ENCODE results near the gene CERS6. TPM values are rescaled to one million over a fixed set of nuclear protein-coding genes. Genes with fewer than 3 reads are reported as not detected.

The CERS6 gene
- total RNA-seq, 1 experiment from 2014 or later: 12.4 TPM

DNA sequence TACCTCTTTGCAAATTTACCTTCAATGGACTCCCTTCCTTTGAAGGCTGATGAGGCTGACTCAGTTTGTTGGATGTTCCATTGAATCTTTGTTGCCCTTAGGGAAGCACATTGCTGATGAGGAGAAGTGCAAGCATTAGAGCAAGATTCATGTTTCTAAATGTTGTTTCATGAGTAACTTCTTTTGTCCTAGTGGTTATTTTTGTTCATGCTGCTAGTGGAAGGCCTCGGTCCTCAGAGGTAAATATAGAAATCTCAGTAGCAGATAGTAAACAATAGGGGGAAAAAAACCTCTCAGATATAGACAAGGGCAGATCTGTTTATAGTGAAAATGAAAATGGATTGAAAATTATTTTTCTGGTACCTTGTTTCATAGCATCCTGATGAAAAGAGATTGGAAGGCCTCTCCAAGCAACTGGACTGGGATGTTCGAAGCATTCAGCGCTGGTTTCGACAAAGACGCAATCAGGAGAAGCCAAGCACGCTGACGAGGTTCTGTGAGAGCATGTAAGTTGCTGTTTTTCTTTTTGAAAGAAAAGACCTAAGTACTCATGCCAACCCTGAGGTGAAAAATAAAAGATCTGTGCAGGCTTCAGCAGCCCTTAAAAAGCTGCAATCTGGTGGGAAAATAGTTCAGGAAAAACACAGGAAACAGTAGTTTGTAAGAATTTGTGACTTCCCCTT lies 104.9 kb downstream of the CERS6 start:
- DNase-seq: no peak
- H3K27me3 ChIP-seq: no peaks in the 10 kb centered on the region
- H3K36me3 ChIP-seq: peaks cover 2% of the 10 kb centered on the region; the same call in 1 of the 2 replicates
- H3K4me3 ChIP-seq: no peak overlapping the region
- H3K9me3 ChIP-seq: no peaks in the 10 kb centered on the region

- H3K4me3 ChIP-seq: no peak overlapping the region
- no peaks in the 10 kb centered on the region for H3K27me3 ChIP-seq
- H3K36me3 ChIP-seq: peaks cover 2% of the 10 kb centered on the region; the same call in 1 of the 2 replicates
- no peaks in the 10 kb centered on the region for H3K9me3 ChIP-seq
- no peak for DNase-seq
Measured at GRCh38 chr2:168561991-168562390, 105.9 kb downstream of the CERS6 start.

DNA sequence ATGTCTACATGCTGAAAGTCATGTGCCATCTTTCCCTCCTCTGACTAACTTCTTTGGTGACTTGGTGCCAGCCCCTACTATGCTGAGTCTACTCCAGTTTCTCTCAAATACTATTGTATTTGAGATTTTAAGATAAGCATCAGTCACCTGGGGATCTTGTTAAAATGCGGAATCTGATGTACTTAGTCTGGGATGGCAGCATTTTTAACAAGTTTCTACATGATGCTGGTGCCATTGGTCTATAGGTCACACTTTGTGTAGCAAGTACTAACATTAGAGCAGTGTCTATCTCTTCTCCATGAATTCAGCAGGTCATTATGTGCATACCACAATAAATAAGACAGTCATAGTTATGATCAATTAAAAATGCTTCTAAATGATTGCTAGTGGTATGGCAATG lies 106.9 kb downstream of the CERS6 start:
- Histone ChIP-seq H3K27me3 (no peaks in the 10 kb centered on the region), H3K36me3 (peaks cover 2% of the 10 kb centered on the region; the same call in 1 of the 2 replicates), H3K9me3 (no peaks in the 10 kb centered on the region), H3K4me3 (no peak overlapping the region)
- no peak for DNase-seq

DNA sequence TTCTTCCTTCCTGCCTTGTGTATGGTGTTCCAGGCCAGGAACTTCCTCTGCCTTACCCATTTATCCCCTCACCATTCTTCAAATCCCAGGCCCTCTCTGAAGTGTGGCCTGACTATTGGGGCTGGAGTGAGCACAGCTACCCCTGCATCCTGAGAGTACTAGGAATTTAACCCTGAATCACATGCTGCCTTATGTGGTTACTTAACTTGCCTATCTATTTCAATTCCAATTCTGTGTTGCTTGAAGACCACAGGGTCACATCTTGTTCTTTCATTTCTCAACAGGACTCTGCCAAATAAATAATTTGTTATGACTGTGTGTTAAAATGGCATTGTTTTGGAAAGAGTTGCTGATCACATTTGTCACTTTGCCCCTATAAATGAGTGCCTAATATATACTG lies 108.6 kb downstream of the CERS6 start:
- Histone ChIP-seq H3K36me3 (peaks cover 2% of the 10 kb centered on the region; the same call in 1 of the 2 replicates), H3K4me3 (no peak overlapping the region), H3K9me3 (no peaks in the 10 kb centered on the region), H3K27me3 (no peaks in the 10 kb centered on the region)
- no peak for DNase-seq

DNA sequence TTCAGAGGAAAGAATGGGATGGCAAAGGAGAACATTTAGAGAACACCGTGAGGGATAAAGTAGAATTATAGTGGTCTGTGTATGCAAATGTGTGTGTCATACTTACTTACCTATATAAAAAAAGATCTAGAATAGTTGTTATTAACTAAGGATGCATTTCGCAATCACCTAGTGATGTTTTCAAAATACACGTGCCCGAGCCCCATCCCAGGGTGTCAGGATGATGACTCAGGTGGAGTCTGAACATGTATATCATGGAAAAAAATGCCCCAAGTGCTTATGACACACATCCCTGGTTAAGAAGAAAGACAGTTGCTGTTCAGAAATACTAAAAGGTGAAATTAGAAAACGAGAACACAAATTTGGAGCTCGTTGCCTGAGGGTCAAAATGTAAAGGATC lies 109.0 kb downstream of the CERS6 start:
- Histone ChIP-seq H3K9me3 (no peaks in the 10 kb centered on the region), H3K36me3 (peaks cover 2% of the 10 kb centered on the region; the same call in 1 of the 2 replicates), H3K27me3 (no peaks in the 10 kb centered on the region), H3K4me3 (no peak overlapping the region)
- DNase-seq: no peak

GRCh38 chr2:168565512-168565911 lies 109.4 kb downstream of the CERS6 start:
- DNase-seq: no peak
- no peak overlapping the region for H3K4me3 ChIP-seq
- H3K36me3 ChIP-seq: peaks cover 2% of the 10 kb centered on the region; the same call in 1 of the 2 replicates
- no peaks in the 10 kb centered on the region for H3K27me3 ChIP-seq
- no peaks in the 10 kb centered on the region for H3K9me3 ChIP-seq

DNA sequence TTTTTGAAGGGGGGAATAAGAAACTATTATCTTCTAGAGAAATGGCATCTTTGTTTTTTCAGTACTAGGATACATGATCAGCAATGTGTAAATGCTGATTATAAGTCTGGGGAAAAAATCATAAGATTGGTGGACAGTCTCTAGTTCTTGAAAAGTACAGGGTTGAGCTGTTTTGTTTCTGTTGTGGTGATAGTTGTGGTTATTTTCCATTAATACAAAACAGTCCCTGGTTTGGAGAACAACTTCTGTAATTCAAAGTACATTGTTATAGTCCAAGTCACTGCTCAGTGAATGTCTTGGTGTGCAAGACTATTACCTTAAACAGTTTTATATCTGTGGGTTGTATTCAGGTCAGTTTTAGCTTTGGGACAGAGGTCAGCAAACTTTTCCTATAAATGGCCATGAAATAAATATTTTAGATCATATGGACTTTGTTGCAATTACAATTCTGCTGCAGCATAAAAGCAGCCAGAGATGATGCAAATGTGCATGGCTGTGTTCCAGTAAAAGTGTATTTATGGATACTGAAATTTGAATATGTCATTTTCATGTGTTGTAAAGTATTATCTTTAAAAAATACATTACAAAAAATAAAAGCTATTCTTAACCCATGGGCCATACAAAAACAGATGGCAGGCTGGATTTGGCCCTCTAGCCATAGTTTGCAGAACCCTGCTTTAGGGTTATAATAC lies 111.0 kb downstream of the CERS6 start:
- Histone ChIP-seq H3K27me3 (no peaks in the 10 kb centered on the region), H3K4me3 (no peak overlapping the region), H3K9me3 (no peaks in the 10 kb centered on the region), H3K36me3 (no peaks in the 10 kb centered on the region)
- no peak for DNase-seq

DNA sequence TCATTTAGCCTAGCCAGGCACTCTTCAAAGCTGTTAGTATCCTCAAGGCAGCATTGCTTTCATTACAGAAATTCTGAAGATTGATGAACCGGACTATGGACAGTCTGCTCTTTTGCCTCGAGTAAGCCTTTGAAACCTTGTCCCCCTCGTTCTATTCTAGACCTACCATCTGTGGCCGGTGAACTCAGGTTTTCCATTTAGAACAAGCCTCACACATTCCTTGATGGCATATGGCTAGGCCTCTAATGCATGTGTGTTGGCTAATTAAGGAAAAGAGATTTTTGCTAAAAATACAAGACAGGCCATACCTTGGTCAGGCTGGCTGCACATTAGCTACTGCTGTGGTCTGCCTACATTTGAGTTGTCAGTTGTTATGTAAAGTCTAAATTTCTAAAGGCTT lies 111.8 kb downstream of the CERS6 start:
- no peak for DNase-seq
- no peaks in the 10 kb centered on the region for H3K9me3 ChIP-seq
- H3K27me3 ChIP-seq: no peaks in the 10 kb centered on the region
- no peaks in the 10 kb centered on the region for H3K36me3 ChIP-seq
- H3K4me3 ChIP-seq: no peak overlapping the region

- Histone ChIP-seq H3K4me3 (no peak overlapping the region), H3K9me3 (no peaks in the 10 kb centered on the region; the same call in 1 of the 2 replicates), H3K27me3 (no peaks in the 10 kb centered on the region), H3K36me3 (no peaks in the 10 kb centered on the region)
- no peak for DNase-seq
Measured at GRCh38 chr2:168568476-168569267, 112.6 kb downstream of the CERS6 start.

- Histone ChIP-seq H3K36me3 (no peaks in the 10 kb centered on the region), H3K4me3 (no peak overlapping the region), H3K27me3 (no peaks in the 10 kb centered on the region), H3K9me3 (no peaks in the 10 kb centered on the region; the same call in 1 of the 2 replicates)
- DNase-seq: no peak
Measured at GRCh38 chr2:168571061-168571460, 115.0 kb downstream of the CERS6 start.

- Histone ChIP-seq H3K4me3 (no peak overlapping the region), H3K27me3 (no peaks in the 10 kb centered on the region), H3K9me3 (no peaks in the 10 kb centered on the region; the same call in 1 of the 2 replicates), H3K36me3 (no peaks in the 10 kb centered on the region)
- peak; percentile 39 for DNase-seq
Measured at GRCh38 chr2:168573128-168573903, 117.2 kb downstream of the CERS6 start.

DNA sequence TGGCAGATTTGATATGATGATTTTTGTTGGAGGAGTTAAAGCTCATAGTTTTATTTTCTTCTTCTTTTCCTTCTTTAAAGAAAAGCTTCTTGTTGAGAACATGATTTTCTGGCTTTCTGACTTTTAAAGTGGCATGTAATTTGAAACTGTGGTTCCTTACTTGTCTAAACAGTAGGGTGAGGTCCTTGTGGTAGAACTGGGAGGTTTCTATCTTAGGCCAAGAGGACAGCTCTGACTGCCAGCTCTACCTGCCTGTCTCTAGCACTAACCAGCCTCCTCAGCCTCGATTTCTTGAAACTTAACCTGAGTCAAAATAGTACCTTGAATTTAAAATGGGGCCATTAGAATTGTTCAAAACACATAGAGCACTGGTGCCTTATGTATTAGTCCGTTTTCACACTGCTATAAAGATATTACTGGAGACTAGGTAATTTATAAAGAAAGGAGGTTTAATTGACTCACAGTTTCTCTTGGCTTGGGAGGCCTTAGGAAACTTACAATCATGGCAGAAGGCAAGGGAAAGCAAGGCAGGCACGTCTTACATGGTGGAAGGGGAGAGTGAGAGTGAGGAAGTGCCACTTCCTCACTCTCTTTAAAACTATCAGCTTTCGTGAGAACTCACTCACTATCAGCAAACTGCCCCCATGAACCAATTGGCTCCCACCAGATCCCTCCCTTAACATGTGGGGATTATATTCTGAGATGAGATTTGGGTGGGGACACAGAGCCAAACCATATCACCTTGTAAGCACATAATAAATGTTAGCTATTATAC lies 119.0 kb downstream of the CERS6 start:
- no peak for DNase-seq
- no peaks in the 10 kb centered on the region for H3K27me3 ChIP-seq

DNA sequence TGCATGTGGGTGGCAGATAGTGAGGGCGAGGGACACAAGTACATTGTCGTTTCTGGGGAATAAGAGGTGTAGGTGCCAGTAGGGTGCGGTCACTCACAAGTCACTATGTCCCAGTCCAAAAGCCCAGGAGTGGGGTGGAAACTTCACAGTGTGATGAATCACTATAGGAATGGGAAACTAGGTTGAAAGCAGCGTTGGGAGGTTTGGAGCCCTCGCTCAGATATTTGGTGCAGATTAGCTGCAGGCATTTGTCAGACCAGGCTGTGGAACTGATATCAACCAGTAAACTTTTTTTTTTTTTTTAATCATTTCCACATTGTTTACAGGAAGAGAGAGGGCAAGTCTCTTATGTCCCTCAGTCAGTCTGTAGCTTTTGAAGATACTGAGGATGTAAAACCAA lies 121.8 kb downstream of the CERS6 start:
- Histone ChIP-seq H3K4me3 (no peak overlapping the region), H3K36me3 (no peaks in the 10 kb centered on the region), H3K9me3 (no peaks in the 10 kb centered on the region; the same call in 1 of the 2 replicates), H3K27me3 (no peaks in the 10 kb centered on the region)
- no peak for DNase-seq

More for the DNA sequence above, 119.0 kb downstream of the CERS6 start:
- no peaks in the 10 kb centered on the region; the same call in 1 of the 2 replicates for H3K9me3 ChIP-seq
- no peak overlapping the region for H3K4me3 ChIP-seq
- H3K36me3 ChIP-seq: no peaks in the 10 kb centered on the region

GRCh38 chr2:168583064-168583709 lies 127.1 kb downstream of the CERS6 start:
- H3K36me3 ChIP-seq: no peaks in the 10 kb centered on the region
- peak; percentile 15 for DNase-seq
- no peaks in the 10 kb centered on the region; the same call in 1 of the 2 replicates for H3K9me3 ChIP-seq
- no peak overlapping the region for H3K4me3 ChIP-seq
- no peaks in the 10 kb centered on the region for H3K27me3 ChIP-seq

Data from MG63 (cell line).